Measurements from ENCODE around the gene DCST2.
A peak's percentile ranks its signal among the peaks of the same experiment; 100 is the strongest.

Gene DCST2

GRCh38 chr1:155033524-155033923, at the start of gene DCST2, which contains the start of gene DCST1:
Gene DCST2 (minus strand): TSS chr1:155033781. CDS start chr1:155033701, 80 bp downstream.
Gene DCST1 (plus strand): TSS chr1:155033824. CDS start chr1:155034037, 213 bp downstream.
- DNase-seq: no peak

DNA sequence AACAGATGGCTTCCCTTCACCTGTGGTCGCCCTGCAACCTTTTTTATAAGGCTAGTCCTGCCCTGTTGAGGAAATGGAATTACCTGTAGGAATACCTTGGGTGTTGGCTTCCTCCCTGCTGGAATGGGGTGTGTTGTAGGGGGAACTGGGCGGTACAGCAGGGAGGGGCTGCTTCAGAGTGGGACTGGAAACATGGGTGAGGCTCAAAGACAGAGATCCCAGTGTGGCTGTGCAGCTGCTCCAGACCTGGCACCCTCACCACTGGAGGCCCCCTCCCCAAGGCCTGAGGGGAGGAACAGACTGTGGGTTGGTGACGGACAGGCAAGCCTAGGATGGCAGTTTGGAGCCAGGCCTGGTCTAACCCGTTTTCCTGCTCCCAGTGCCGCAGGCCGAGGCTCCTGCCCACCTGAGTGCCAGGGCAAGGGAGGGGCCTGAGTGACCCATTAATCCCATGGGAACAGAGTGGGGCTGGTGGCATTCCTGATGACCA, 49.5 kb upstream of the DCST2 start:
- no peak for DNase-seq

DNA sequence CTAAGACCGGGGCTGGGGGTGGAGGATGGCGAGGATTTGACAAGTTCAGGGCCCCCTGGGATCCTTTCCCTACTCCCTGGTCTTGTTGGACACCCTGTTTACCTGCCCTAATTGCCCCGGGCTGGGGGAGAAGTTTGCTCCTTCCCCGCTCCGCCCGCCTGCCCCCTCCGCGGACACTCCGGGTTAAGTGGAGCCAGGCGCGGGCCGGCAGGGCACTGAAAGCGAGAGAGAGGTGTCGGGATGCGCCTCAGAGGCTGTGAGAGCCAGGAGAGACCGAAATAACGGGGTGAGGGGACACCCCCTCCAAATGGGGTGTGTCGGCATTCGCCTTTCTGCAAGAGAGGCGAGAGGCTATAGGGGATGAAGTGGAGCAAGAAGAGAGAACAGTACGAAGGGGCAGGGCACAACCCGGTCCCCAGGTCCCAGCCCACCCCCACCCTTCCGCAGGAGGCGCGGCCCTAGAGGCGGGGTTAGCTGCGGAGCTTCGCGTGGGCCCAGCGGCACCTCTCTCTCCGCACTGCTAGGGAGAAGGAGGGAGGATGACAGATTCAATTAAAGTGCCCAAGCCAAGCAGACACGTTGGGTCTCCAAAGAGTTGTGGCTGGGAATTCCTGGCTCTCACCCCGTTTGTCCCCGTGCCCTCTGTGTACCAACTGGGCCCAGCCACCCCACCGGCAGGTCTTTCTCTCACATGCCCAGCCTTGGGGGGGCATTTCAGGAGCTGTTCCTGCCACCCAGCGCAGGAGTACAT, 48.9 kb upstream of the DCST2 start:
- DNase-seq: peak; percentile 28

- peak; percentile 47 for DNase-seq
Measured at GRCh38 chr1:155081472-155082300, 48.1 kb upstream of the DCST2 start.

- peak; percentile 42 for DNase-seq
Measured at GRCh38 chr1:155080312-155081228, 47.0 kb upstream of the DCST2 start.

DNA sequence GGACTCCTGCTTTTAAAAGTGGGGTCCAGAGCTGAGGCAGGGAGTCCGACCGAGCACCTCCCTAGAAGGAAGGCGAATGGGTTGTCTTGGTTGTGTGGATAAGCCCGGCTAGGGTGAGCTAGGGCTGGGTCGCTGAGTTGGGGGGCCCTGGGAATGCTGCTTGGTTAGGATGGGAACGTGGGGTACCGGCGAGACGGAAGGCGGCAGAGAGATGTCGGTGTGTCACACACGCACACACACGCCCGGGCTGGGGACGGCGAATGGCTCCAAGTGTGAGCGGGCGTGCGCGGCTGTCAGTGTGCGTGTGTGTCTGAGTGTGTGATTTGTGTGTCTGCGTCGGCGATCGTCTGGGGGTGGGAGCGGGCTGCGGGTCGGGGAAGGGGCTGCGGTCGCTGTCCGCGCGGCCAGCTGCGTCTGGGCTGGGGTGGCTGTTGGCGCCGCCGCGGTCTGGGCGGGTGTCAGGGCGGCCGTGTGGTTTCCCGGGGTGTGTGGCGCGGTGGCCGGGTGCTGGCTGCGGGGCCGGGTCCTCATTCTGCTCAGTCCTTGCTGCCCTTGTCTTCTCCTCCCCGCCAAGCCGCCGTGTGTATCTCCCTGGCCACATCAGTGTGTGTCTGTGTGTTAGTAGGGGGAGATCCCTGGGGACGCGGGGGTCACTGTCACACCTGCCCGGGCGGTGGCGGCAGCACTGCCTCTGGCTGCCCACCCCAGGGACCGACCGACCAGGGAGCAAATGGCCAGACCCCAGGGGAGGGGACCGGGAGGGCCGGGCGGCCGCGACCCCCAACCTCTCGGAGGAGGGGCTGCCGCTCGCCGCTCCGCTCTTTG, 46.1 kb upstream of the DCST2 start:
- peak; percentile 27 for DNase-seq

- DNase-seq: no peak
Measured at GRCh38 chr1:155079210-155079486, 45.6 kb upstream of the DCST2 start.

DNA sequence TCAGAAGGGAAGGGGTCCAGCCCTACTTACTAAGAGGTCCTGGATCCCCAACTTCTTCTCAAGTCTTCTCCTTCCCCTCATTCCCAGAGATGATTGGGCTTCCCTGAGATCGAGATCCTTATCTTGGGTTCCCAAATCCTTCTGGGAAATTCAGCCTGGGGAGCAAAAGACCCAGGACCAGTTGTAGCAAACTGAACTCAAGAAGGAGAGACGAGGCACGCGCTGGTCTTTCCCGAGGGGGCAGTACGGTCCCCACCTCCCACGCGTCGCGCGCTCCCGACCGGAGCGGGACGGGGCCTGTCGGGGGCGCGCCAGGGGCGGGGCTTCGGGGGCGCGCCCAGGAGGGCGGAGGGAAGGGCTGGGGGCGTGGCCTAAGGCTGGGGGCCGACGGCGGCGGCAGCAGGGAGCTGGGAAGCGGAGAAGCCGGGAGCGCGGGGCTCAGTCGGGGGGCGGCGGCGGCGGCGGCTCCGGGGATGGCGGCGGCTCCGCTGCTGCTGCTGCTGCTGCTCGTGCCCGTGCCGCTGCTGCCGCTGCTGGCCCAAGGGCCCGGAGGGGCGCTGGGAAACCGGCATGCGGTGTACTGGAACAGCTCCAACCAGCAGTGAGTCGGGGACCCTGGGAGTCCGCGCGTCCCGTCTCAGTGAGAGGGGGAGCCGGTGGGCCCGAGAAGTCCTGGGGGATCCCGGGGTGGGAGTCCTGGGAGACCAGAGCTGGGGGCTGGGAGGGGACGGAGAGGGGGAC, 45.1 kb upstream of the DCST2 start, which contains the start of gene EFNA3:
Gene EFNA3 (plus strand): TSS at position 369 of the 741 bp plus-strand sequence. CDS start 105 bp downstream, at position 474.
- DNase-seq: peak; percentile 78

- no peak for DNase-seq
Measured at GRCh38 chr1:155077758-155078445, 44.3 kb upstream of the DCST2 start.

DNA sequence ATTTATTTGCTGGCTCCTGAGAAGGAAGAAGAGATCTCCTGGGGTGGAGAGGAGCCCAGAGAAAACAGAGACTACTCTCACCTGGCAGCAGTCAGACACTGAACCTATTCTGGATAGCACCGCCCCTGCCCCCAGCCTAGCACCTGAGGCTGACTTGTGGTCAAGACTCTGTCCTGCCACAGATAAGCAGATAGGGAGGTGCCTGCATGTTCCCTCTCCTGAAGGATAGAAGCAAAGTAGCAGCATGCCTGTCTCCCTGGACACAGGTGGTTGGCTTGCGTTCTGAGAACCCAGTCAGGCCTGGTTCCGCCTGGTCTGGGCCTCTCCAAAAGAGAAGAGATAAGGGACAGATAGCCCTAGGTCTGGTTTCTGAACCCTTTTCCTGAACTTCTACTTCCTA, 43.8 kb upstream of the DCST2 start:
- DNase-seq: no peak

DNA sequence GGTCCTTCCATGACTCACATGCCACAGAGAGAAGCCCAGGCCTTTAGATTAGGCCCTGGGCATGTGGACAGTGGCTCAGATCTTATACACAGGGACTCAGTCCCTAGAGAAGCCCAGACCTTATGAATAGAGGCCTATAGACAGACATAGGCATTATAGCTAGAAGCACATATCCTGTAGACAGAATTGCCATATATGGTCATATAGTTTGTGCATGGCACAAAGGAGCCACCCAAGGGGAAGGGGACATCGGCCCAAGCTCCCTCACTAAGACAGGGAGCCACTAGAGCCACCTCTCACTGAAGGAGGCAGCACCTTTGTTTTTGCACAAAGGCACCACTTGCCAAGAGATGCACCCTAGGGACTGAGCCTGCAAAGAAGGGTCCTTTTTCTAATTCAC, 42.8 kb upstream of the DCST2 start:
- no peak for DNase-seq

- DNase-seq: no peak
Measured at GRCh38 chr1:155075535-155075934, 42.0 kb upstream of the DCST2 start.

DNA sequence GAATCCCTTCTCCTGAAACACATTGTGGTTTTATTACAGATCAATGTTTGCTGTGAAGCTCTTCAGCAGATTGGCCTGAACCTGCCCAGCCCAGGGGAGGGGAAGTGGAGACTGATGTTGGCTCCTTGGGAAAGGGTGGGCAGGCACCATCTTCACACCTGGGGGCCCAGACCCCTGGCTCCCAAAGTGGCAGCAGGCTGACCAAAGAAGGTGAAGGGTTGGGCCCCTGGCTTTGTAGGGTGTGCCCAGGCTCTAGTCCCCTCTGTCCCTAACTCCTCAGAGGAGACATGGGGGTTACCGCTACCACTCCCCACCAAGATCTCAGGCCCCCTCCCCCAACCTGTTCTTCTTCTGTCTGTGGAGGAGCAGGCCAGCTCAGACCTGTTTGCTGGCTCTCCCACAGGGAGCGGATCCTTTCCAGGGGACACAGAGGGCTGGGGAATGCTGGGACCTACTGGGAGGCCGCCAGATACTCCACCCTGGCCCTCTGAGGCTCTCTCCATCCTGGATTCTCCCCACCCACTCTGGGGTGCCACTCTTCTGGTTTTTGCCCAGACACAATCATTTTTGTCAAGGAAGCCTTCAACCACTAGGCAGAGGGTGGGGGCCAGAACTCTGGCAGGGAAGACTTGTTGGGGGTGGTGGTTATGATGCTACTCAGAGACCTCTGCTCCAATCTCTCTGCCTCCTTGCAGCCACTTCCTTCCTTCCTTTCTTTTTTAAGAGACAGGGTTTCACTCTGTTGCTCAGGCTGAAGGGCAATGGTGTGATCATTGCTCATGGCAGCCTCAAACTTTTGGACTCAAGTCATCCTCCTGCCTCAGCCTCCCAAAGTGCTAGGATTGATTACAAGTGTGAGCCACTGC, 40.0 kb upstream of the DCST2 start:
- no peak for DNase-seq

GRCh38 chr1:155072531-155073289, 39.1 kb upstream of the DCST2 start:
- no peak for DNase-seq

DNA sequence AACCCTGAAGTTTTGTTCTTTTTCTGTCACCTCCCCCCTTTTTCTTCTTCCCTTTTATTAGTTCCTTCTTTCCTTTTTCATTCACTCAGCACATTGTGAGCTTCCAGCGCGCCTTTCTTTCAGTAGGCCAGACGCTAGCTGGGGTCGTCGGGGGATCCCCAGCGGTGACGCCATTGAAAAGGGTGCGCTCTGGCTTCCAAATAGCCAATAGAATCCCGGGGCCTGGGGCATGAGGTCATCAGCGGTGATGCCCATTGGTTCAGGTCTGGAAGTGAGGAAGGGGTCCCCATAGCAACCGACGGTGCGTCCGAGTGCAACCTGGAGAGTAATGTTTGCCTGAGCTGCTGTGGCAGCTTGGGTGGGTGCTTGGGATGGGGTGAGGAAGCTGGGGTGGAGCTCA, 38.1 kb upstream of the DCST2 start:
- no peak for DNase-seq

GRCh38 chr1:155070721-155071569, 37.4 kb upstream of the DCST2 start:
- DNase-seq: peak; percentile 82

- DNase-seq: no peak
Measured at GRCh38 chr1:155070158-155070621, 36.6 kb upstream of the DCST2 start.
